Kidney (tissue), 14 donors: Measurements from ENCODE around the gene MLLT6. TPM values are rescaled to one million over a fixed set of nuclear protein-coding genes. Genes with fewer than 3 reads are reported as not detected.
A peak's percentile ranks its signal among the peaks of the same experiment; 100 is the strongest.

Experiments
- DNase-seq, 5 donors: peaks; one replicate each; pipeline ENCODE4 v3.0.0-alpha.2; 2013 to 2020
- FAIRE-seq: peaks from 2 replicates; lab custom pipeline; 2012; peaks lifted over from hg19 to GRCh38; lab: Jason Lieb, UNC
- H3K27ac ChIP-seq, 2 donors: one replicate each; pipeline ENCODE4 v1.7.0; 2013; ENCODE audit warnings: low read depth in 2 of 2, low read length in 2 of 2, inconsistent platforms in 1 of 2
- H3K27me3 ChIP-seq: one replicate; pipeline ENCODE4 v1.7.1; 2013; ENCODE audit warnings: low read length, inconsistent platforms; ENCODE audit not compliant: control insufficient read depth, insufficient read depth
- H3K36me3 ChIP-seq, 3 donors: one replicate each; pipeline versions ENCODE4 v1.7.0 to v1.7.1; 2013; ENCODE audit warnings: low read length in 3 of 3, control low read depth in 1 of 3, inconsistent platforms in 1 of 3; ENCODE audit not compliant: insufficient read depth in 3 of 3, control insufficient read depth in 2 of 3
- H3K4me1 ChIP-seq, 3 donors: one replicate each; pipeline versions ENCODE4 v1.7.0 to v1.7.1; 2013; ENCODE audit warnings: low read length in 3 of 3, inconsistent platforms in 1 of 3, low read depth in 1 of 3; ENCODE audit not compliant: control insufficient read depth in 2 of 3, insufficient read depth in 2 of 3
- H3K4me3 ChIP-seq, 3 donors: one replicate each; pipeline versions ENCODE4 v1.7.0 to v1.8.1; 2013; ENCODE audit warnings: low read length in 3 of 3, control low read depth in 1 of 3, inconsistent platforms in 1 of 3
- H3K9ac ChIP-seq, 3 donors: one replicate each; pipeline versions ENCODE4 v1.7.0 to v1.7.1; 2013; ENCODE audit warnings: low read length in 3 of 3, control low read depth in 1 of 3, inconsistent platforms in 1 of 3
- H3K9me3 ChIP-seq, 3 donors: one replicate each; pipeline versions ENCODE4 v1.7.0 to v1.7.1; 2013; ENCODE audit warnings: low read length in 3 of 3, control low read depth in 1 of 3, inconsistent platforms in 1 of 3; ENCODE audit not compliant: control insufficient read depth in 2 of 3, insufficient read depth in 1 of 3
- CTCF ChIP-seq: IDR thresholded peaks from 3 replicates; pipeline ENCODE4 v1.5.1; 2012; ENCODE audit warnings: mild to moderate bottlenecking, moderate library complexity, borderline replicate concordance; ENCODE audit not compliant: insufficient read depth; ENCODE audit errors: extremely low read depth
- intact Hi-C: fragments of 100-400 bp; cut with DNase I; formaldehyde crosslinking; loops from one replicate; pipeline ENCODE4 v1.11.1; 2022
- polyA plus RNA-seq: library from polyadenylated mRNA; stranded (reverse); fragments of 350-450 nt; fragmentation: Illumina TruSeq; extraction: RNeasy Lipid Tissue Mini Kit (QIAGEN cat#74804); gene quantifications from one replicate; pipeline ENCODE4 v1.2.3, GENCODE V29; 2014; ENCODE audit warnings: low read depth, low replicate concordance; ENCODE audit not compliant: insufficient read depth
- total RNA-seq: library from RNA; stranded (reverse); fragmentation: NEBNext Ultra II Directional; extraction: Animal tissue kit (Norgen Biotek cat#: 25700); gene quantifications from one replicate; pipeline ENCODE4 v1.2.1, GENCODE V29; 2021
- donor health status: control.
- donor health status: control.
- donor health status: control.
- donor health status: control.
- donor health status: control.
- donor health status: DM: yes; HTN: yes; CAD: no.
- donor health status: Normal renal cell carcinoma (clear cell type).

MLLT6 gene
- total and polyA plus RNA-seq, 2 donors from 2014 or later, result 34.3 to 199 TPM

GRCh38 chr17:38705523-38705802 lies 390 bp downstream of the MLLT6 start:
- Histone ChIP-seq H3K27me3 (no peaks in the 10 kb centered on the region), H3K9me3 (no peaks in the 10 kb centered on the region), H3K9ac (peak overlapping the region in 1 of 3 donors; percentile 72), H3K4me3 (peak overlapping the region in 2 of 3 donors; percentile 16 to 77), H3K36me3 (peaks cover 0 to 6% (median 6%) of the 10 kb centered on the region in 3 donors), H3K27ac (peak overlapping the region; percentile 71 to 87), H3K4me1 (peaks cover 3 to 26% (median 11%) of the 10 kb centered on the region in 3 donors)
- DNase-seq (peak in 1 of 5 donors; percentile 89), FAIRE-seq (no peak)
- intact Hi-C loops, result no loop called here
- TF ChIP-seq CTCF, result no peak

- no peak for FAIRE-seq
- no peak for TF ChIP-seq CTCF
- no peaks in the 10 kb centered on the region for H3K27me3 ChIP-seq
- peak overlapping the region; percentile 23 to 72 (median 45) for H3K9ac ChIP-seq
- peak overlapping the region; percentile 71 to 87 for H3K27ac ChIP-seq
- intact Hi-C loops, result no loop called here
- peak; percentile 64 to 86 (median 82) for DNase-seq
- peaks cover 3 to 28% (median 9%) of the 10 kb centered on the region in 3 donors for H3K4me1 ChIP-seq
- H3K36me3 ChIP-seq, result peaks cover 0 to 8% (median 6%) of the 10 kb centered on the region in 3 donors
- H3K4me3 ChIP-seq, result peak overlapping the region; percentile 66 to 77 (median 72)
- no peaks in the 10 kb centered on the region for H3K9me3 ChIP-seq
Measured at GRCh38 chr17:38705803-38706504, 881 bp downstream of the MLLT6 start.

GRCh38 chr17:38706505-38707216 lies 1.6 kb downstream of the MLLT6 start:
- H3K36me3 ChIP-seq, result peaks cover 0 to 10% (median 8%) of the 10 kb centered on the region in 3 donors
- intact Hi-C loops, result no loop called here
- no peak for TF ChIP-seq CTCF
- no peaks in the 10 kb centered on the region for H3K27me3 ChIP-seq
- FAIRE-seq (no peak), DNase-seq (peak; percentile 40 to 77 (median 60))
- H3K27ac ChIP-seq, result peak overlapping the region; percentile 71 to 87
- H3K9me3 ChIP-seq, result no peaks in the 10 kb centered on the region
- H3K4me3 ChIP-seq, result peak overlapping the region; percentile 66 to 77 (median 72)
- peak overlapping the region; percentile 23 to 72 (median 45) for H3K9ac ChIP-seq
- H3K4me1 ChIP-seq, result peaks cover 0 to 22% (median 2%) of the 10 kb centered on the region in 3 donors
